OCI-LY1 (cell line): ENCODE measurements around the gene PCDH18.

Experiments used
- EZH2 ChIP-seq: fragments of 200-600 bp; sonication (generic), shearing (Covaris generic); IDR thresholded peaks from 2 replicates; pipeline ENCODE4 v1.8.0; 2017; ENCODE audit warnings: borderline replicate concordance, mixed run types, mild to moderate bottlenecking, antibody characterized with exemption, low read length, moderate library complexity, mixed read lengths
- TF ChIP-seq, protein P1 (sequence below): fragments of 200-600 bp; sonication (generic), shearing (Covaris generic); IDR thresholded peaks from 2 replicates; pipeline ENCODE4 v1.5.1; 2017; ENCODE audit warnings: mild to moderate bottlenecking, antibody characterized with exemption, low read length, moderate library complexity, mixed read lengths

DNA sequence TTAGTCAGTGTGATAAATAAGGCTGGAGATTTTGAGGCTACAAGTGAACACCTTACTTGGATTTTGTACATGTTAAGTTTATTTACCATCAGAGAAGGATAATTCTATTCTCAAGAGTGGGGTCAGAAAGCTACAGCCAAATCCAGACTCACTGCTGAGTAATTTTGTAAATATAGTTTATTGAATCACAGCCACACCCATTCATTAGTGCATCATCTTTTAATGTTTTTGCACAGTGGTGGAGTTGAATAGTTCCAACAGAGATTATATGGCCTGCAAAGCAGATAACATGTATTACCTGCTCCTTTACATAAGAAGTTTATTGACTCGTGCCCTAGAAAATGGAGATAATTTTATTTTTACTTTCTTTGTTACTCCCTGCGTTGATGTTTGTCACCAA is 60.4 kb downstream of the PCDH18 start:
- TF ChIP-seq, protein P1, sequence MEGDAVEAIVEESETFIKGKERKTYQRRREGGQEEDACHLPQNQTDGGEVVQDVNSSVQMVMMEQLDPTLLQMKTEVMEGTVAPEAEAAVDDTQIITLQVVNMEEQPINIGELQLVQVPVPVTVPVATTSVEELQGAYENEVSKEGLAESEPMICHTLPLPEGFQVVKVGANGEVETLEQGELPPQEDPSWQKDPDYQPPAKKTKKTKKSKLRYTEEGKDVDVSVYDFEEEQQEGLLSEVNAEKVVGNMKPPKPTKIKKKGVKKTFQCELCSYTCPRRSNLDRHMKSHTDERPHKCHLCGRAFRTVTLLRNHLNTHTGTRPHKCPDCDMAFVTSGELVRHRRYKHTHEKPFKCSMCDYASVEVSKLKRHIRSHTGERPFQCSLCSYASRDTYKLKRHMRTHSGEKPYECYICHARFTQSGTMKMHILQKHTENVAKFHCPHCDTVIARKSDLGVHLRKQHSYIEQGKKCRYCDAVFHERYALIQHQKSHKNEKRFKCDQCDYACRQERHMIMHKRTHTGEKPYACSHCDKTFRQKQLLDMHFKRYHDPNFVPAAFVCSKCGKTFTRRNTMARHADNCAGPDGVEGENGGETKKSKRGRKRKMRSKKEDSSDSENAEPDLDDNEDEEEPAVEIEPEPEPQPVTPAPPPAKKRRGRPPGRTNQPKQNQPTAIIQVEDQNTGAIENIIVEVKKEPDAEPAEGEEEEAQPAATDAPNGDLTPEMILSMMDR = no peak
- no peak for TF ChIP-seq EZH2
